Adrenal gland (tissue), 5 donors: ENCODE data around the gene VPS50.

ENCODE experiments used
- POLR2A ChIP-seq, 2 donors: fragments of 450-650 bp; IDR thresholded peaks; one replicate each; pipeline ENCODE4 v1.6.1; 2017; ENCODE audit warnings: antibody characterized with exemption in 2 of 2, mild to moderate bottlenecking in 2 of 2, moderate library complexity in 1 of 2
- TF ChIP-seq, protein P1 (sequence below), 6 experiments: fragments of 450-650 bp in 4 of 6; fragments of 200-600 bp in 2 of 6; sonication (generic) in 1 of 6; IDR thresholded peaks; 1 replicate in 5 of 6; 2 replicates in 1 of 6; pipeline versions ENCODE4 v1.5.1 to v1.8.0; 2016 to 2021; ENCODE audit warnings: antibody characterized with exemption in 6 of 6, mild to moderate bottlenecking in 2 of 6, moderate library complexity in 1 of 6
- donor health status: DM: no; HTN: no; CAD: no.

- TF ChIP-seq, protein P1, sequence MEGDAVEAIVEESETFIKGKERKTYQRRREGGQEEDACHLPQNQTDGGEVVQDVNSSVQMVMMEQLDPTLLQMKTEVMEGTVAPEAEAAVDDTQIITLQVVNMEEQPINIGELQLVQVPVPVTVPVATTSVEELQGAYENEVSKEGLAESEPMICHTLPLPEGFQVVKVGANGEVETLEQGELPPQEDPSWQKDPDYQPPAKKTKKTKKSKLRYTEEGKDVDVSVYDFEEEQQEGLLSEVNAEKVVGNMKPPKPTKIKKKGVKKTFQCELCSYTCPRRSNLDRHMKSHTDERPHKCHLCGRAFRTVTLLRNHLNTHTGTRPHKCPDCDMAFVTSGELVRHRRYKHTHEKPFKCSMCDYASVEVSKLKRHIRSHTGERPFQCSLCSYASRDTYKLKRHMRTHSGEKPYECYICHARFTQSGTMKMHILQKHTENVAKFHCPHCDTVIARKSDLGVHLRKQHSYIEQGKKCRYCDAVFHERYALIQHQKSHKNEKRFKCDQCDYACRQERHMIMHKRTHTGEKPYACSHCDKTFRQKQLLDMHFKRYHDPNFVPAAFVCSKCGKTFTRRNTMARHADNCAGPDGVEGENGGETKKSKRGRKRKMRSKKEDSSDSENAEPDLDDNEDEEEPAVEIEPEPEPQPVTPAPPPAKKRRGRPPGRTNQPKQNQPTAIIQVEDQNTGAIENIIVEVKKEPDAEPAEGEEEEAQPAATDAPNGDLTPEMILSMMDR (IDR thresholded peaks at IDR 0.05) = no peak
- no peak for TF ChIP-seq POLR2A (IDR thresholded peaks at IDR 0.05)
These were observed 143.4 kb downstream of the VPS50 start for GRCh38 chr7:93375603-93376002.
